HG03575 (cell line): ENCODE results near the gene GLT8D1.
"Not testable (repeated sequence)": the region's sequence is repeated elsewhere in the genome, so short reads cannot be mapped to it uniquely, and the experiment has no call there.

Experiments
- ATAC-seq: cut with Tn5 transposase; IDR thresholded peaks from one replicate; pipeline ENCODE4 v1.9.1; 2021; ENCODE audit not compliant: unreplicated experiment, insufficient number of reproducible peaks, low FRiP score; ENCODE audit errors: extremely low read depth

Gene GLT8D1

DNA sequence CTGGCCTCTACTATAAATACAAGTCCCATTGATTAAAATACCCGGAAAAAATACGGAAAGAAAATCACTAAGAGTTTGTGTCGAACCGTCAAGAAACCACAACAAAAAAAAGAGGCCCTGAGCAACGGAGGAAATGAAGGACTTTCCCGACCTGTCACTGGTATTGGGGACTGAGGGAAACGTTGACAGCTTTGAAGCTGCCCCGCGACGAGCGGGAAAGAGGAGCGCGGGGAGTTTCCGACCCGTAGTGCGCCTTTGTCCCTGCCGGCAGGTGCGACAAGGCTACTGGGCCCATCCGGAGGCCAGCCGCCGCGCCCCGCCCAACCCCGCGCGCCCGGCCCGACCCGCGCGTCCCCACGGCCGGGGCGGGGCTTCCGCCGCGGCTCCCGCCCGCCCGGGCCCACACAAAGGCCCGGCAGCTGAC is 20.3 kb downstream of the GLT8D1 start:
- ATAC-seq: no peak

DNA sequence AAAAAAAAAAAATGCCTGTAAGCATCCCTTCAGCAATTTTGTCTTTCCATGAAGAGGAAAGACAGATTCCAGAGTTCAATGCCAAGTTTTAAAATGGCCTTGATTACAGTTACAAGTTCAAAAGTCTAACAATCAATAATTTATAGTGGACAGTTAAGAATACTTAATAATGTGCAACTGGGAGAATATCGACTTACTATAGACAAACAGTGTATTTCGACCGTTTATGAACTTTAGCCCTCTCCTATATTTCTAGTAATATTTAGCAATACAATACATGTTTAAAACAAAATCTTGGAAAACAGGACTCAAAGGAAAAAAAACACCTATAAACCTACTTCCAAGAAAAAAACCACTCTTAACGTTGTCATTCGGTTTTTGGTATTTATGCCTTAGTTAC is 21.4 kb downstream of the GLT8D1 start:
- no peak for ATAC-seq

DNA sequence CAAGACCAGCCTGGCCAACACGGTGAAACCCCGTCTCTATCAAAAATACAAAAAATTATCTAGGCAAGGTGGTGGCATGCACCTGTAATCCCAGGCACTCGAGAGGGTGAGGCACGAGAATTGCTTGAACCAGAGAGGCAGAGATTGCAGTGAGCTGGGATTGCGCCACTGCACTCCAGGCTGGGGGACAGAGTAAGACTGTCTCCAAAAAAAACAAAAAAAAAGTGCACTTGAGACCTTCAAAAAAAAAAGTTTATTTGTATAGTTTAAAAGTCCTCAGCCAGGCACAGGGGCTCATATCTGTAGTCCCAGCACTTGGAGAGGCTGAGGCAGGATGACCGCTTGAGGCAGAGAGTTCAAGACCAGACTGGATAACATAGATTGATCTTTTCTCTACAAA is 22.0 kb downstream of the GLT8D1 start:
- ATAC-seq: no peak

DNA sequence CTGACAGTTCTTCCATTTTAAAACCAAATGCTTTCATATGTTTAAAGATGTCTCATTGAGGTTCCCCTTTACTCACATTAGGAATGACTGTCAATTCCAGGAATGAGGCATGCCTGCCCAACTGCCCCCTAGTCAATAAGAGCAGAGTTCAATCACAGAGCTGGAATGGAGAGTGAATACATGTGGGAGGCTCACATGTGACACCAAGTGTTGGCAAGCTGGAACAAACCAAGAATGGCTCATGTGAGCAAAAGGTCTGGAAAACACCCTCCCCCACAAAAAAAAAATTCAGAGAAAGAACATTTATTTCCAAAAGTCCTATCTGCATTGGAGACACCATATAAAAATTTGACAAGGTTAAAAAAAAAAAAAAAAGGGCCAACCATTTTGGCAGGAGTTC is 23.6 kb downstream of the GLT8D1 start:
- no peak for ATAC-seq

DNA sequence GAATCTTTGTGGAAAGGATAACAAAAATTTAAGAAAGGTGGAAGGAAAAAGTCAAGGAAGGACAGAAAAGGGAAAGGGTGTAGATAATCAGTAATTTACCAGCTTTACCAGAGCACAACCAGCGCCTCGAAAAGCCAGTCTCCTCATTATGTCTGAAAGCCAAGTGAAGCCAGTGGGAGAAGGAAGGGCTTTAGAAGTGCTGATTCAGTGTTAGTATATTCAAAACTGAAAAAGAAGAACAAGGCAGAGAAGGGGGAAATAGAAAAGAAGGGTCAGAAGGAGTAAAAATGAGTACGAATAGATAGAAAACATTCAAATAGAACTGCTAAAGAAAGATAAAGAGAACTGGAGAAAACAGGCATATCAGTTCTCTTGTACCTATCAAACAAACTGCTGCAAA is 24.0 kb downstream of the GLT8D1 start:
- no peak for ATAC-seq

DNA sequence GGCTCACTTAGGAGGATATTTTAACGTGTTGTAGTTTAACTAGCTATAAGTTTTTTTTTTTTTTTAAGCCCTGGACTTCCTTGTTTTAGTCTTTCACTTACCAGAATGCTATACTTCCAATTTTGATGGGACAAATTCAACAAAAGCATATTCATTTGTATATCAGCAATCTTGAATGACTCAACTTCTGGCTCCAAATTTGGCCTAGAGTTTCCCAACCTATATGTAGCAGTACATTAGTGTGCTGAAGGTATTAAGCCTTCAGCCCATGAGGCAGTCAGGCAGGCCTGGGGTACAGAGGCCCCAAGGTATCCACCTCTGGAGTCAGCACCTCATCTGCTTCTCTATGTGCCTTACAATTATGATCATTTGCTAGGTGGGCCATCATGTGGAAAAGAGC is 25.8 kb downstream of the GLT8D1 start:
- ATAC-seq: no peak

DNA sequence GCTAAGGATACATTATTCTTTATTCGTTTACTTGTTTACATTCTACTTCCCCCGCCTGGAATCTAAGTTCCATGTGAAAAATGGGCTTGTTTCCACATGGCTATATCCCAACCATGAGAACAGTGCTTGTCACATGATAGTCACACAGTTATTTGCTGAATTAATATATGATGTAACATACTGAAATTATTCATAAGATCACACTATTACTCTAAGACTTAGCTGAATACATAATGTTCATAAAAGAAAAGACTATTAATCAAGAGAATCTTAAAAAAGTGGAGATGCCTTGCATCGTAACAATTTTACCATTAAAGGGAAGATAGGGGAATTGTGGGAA is 26.4 kb downstream of the GLT8D1 start:
- ATAC-seq: no peak

DNA sequence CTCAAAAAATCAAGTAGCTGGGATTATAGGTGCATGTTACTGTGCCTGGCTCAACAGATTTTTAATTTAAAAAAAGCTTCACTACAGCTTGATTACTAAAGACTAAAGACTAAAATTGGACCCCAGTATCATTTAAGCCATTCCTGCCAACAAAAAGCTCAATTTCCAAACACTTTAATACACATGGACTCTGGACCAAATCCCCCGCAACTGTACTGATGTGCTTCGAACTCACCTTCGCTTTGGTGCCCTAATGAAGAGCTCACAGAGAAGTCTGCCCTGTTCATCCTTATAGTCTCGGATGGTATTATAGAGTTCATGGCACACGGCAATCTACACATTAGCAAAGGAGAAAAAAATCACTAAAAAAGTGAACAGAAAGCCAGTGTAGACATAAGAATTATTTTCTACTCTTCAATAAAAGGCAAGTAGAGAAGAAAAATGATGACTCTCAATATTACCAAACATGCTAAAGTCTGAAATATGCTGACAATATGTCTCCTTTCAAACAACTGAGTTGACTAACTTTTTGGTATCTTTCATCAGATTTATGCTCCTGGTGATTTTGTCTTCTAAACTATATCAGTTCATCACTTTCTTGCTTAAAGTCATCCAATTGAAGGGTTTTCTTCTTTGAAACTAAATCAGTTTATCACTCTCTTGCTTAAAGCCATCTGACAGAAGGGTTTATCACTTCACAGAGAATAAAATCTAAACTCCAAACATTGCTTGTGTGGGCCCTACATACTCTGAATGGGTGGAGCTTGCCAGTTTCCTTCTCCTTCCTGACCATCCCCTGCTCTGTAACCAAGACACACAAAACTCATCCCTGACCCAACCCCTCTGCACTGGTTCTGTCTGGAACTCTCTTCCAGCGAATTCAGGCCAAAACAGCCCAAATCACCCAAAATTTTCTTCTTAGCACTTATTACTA is 27.1 kb downstream of the GLT8D1 start:
- ATAC-seq: no peak

DNA sequence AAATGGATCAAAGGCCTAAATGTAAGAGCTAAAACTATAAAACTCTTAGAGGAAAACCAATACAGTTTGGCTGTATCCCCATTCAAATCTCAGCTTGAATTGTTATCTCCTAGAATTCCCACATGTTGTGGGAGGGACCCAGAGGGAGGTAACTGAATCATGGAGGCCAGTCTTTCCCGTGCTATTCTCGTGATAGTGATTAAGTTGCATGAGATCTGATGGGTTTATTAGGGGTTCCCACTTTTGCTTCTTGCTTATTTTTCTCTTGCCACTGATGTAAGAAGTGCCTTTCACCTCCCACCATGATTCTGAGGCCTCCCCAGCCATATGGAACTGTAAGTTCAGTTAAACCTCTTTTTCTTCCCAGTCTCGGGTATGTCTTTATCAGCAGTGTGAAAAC is 29.4 kb downstream of the GLT8D1 start:
- not testable (repeated sequence) for ATAC-seq

DNA sequence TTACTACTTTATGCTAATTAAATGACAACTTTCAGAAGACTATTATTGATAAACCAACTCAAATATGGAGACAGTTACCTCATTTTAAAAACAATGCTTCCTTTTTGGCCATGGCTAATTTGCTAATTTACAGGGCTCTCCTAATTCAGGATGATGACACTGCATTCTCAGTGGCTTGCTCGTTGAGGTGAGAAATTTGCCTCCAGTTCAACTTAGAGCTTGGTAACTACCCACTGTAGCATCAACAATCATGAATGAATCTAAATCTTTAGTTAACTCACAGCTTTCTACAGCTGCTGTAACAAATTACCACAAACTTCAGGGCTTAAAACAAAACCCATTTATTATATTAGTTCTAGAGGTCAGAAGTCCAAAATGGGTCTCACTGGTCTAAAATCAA is 33.9 kb downstream of the GLT8D1 start:
- no peak for ATAC-seq

DNA sequence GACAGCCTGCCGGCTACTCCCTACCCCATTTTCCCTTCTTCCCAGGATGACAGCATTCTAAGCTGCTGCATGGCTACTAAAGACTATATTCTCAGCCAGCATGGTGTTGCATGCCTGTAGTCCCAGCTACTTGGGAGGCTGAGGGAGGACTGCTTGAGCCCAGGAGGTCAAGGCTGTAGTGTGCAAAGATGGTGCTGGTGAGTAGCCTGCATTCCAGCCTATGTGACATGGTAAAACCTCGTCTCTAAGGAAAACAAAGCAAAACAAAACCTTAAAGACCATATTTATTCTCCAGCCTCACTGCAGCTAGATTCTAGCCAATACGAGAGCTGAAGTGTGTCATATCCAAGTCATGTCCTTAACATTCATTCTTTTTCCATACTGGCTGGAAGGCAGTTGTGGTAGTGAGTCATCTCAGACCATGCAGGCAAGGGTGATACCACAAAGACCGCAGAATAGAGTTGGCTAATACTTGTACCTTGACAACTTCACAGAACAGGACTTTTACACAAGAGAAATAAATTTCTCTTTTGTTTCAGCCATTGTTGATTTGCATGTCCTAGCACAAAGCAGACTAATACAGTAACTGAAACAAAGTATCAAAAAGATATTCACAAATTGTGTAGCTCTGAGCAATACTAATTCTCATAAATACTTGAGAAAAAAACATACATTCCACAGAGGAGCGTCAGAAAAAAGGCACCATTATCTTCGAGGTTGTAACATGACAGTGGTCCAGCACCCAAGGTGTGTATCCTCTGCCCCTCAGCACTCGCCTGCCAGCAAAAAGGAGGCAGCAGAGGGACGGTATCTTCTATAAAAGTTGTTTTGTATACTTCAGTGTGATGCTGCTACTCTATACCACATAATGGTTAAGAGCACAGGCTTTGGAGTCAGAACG is 34.7 kb downstream of the GLT8D1 start:
- ATAC-seq: peak; percentile 40

DNA sequence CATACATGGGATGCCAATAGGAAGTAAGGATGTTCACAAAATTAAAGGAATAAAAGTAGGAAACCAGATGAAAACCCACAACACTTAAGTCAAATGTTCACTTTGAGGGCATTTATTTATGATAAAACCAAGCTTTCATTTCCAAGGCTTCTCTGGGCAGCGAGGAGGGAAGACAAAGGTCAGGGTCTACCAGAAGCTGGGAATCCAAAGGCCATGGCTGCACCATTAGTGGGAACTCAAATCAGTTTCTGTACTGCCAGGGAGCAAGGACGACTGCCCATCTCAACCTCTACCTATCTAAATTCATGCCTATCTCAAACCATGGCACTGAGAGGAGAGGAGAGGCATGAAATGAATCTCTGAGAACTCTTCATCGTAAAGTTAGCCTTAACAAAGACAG is 42.5 kb downstream of the GLT8D1 start:
- no peak for ATAC-seq

DNA sequence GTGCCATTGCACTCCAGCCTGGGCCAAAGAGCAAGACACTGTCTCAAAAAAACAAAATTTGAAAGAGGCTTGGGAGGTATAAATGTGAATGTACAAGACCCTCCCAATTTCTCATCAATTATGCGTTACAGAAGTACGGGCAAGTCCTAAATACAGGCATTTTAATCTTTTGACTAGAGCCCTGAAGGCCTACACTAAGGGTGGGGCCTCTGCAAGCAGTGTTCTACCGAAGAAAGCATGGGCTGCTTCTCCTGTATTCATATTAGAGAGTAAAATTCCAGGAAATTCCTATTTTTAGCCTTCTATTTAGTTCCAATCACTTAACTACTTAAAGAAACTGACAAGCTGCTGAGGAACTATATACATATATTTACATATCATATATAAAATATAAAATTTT is 45.5 kb downstream of the GLT8D1 start:
- ATAC-seq: no peak

DNA sequence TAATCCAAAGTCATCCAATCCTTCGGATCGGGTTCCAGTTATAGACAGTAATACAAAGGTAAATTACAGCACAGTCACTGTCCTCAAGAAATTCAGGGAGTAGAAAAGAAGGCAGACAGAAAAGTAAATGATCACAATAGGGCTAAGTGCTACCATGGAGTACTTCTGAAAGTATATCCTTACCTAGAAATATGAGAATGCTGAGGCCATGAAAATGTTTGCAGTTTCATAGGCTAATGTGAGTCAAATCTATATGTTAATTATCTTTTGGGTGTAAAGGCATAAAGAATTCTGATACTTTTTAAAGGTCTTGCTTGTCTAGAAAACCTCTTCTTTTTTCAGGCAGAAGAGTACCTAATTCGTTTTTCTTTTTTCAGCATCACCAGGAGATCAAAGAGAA is 49.7 kb downstream of the GLT8D1 start:
- no peak for ATAC-seq

DNA sequence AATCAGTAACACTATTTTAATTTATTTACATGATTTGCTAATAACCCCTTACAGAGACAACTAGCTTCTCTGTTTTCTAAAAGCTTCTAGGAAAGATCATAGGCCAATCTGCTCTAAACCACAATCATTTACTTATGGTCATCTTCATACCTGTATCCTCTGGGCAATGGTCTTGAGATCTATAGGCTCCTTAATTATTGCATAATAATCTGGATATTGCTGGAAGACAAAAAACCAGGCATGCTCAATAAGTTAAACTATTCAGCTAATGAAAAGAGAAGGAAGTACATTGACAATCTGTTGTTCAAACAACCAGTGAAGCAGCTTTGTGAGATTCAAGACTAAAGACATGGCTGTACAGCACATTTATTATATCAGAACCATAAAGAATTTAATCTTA is 54.0 kb downstream of the GLT8D1 start:
- no peak for ATAC-seq

DNA sequence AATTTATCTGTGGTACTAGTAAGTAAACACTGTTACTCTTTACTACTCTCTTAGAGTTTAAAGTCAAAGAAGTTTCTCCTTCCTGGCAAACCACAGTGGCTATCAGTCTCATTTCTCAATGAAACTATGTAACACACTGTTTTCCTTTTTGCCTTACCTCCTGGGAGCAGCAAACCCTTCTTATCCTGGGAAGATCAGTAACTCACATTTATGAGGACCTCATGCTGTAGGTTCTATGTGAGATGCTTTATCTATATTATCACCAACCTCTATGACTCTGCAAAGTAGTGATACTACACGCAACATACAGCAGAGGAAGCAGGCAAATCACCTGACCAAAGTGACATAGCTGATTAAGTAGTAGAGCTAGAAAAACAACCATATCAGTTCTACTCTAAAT is 55.2 kb downstream of the GLT8D1 start:
- ATAC-seq: no peak

DNA sequence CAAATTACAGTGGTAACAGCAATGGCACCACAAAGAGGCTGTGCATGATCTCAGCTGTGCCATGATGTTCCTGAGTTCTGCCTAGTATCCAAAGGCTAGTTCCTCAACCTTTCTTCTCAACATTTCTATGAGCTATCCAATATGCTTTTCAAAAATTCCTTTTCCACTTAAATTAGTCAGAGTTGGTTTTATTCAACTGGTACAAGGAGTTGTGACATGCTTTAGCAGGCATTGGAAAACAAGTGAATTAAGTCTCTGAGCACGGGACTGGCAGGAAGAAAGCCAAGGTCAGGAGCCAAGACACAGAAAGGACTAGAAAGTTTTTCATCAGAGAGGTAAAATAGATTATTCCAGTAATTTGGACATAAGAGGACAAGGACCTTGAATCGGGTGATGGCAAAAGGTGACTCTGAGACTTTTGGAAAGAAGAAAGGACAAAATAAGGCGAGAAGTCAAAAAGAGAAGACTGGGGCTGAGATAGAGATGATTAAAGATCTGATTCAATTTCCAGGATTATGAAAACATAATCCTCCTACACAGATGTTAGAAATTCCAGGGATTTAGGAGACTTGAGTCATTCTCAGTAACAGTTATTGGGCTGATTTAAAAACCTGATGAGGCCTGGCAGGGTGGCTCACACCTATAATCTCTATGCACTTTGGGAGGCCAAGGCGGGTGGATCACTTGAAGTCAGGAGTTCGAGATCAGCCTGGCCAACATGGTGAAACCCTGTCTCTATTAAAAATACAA is 56.0 kb downstream of the GLT8D1 start:
- ATAC-seq: no peak

DNA sequence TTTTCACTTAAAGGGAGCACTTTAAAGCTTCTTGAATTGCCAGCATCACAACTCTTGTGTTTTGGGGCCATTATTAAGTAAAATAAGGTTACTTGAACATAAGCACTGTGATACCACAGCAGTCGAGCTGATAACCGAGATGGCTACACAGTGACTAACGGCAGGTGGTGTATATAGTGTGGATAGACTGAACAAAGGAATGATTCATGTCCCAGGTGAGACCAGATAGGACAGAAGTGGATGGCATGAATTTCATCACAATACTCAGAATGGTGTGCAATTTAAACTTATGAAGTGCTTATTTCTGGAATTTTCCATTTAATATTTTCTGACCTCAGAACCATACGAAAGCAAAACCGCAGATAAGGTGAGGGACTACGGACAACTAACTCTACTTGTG is 60.0 kb downstream of the GLT8D1 start:
- no peak for ATAC-seq
